Liver (tissue), 9 donors: Measurements from ENCODE around the gene CALM3. TPM values are rescaled to one million over a fixed set of nuclear protein-coding genes. Genes with fewer than 3 reads are reported as not detected.

Experiments used
- DNase-seq: peaks from one replicate; pipeline ENCODE4 v3.0.0-alpha.2; 2017; ENCODE audit warnings: low spot score
- H3K27ac ChIP-seq, 2 donors: one replicate each; pipeline ENCODE4 v1.7.0; 2013; ENCODE audit warnings: inconsistent platforms in 2 of 2, low read length in 2 of 2, control low read depth in 1 of 2, low read depth in 1 of 2, mild to moderate bottlenecking in 1 of 2
- H3K27me3 ChIP-seq, 4 donors: one replicate each; pipeline versions ENCODE4 v1.6.1 to v1.7.0; 2013; ENCODE audit warnings: low read length in 3 of 4, inconsistent platforms in 1 of 4, mild to moderate bottlenecking in 1 of 4, moderate library complexity in 1 of 4; ENCODE audit not compliant: control insufficient read depth in 4 of 4, insufficient read depth in 4 of 4
- H3K36me3 ChIP-seq, 4 donors: one replicate each; pipeline versions ENCODE4 v1.6.1 to v1.7.0; 2013; ENCODE audit warnings: low read length in 3 of 4, mild to moderate bottlenecking in 3 of 4, low read depth in 1 of 4, moderate library complexity in 1 of 4; ENCODE audit not compliant: control insufficient read depth in 4 of 4, insufficient read depth in 3 of 4
- H3K4me1 ChIP-seq, 4 donors: one replicate each; pipeline versions ENCODE4 v1.6.1 to v1.7.0; 2013; ENCODE audit warnings: low read length in 3 of 4, mild to moderate bottlenecking in 3 of 4, moderate library complexity in 1 of 4; ENCODE audit not compliant: control insufficient read depth in 4 of 4, insufficient read depth in 4 of 4
- H3K4me3 ChIP-seq, 3 donors: one replicate each; pipeline versions ENCODE4 v1.6.1 to v1.7.0; 2013; ENCODE audit warnings: low read length in 3 of 3, control low read depth in 1 of 3, low read depth in 1 of 3, mild to moderate bottlenecking in 1 of 3
- H3K9ac ChIP-seq, 2 donors: one replicate each; pipeline ENCODE4 v1.7.0; 2013; ENCODE audit warnings: low read length in 2 of 2, mild to moderate bottlenecking in 2 of 2, moderate library complexity in 2 of 2, control low read depth in 1 of 2, low read depth in 1 of 2
- H3K9me3 ChIP-seq, 4 donors: one replicate each; pipeline versions ENCODE4 v1.6.1 to v1.7.0; 2013; ENCODE audit warnings: low read length in 3 of 4; ENCODE audit not compliant: control insufficient read depth in 4 of 4
- CTCF ChIP-seq: fragments of 150-350 bp; IDR thresholded peaks from 2 replicates; pipeline ENCODE4 v1.5.1; 2017; ENCODE audit warnings: improper control_type of control experiment, low read depth, low read length; ENCODE audit not compliant: missing input control
- EGR1 ChIP-seq, 2 donors: IDR thresholded peaks; 2 replicates each; pipeline ENCODE4 v1.6.1; 2016 to 2018; ENCODE audit warnings: antibody characterized with exemption in 2 of 2, low read depth in 2 of 2
- GABPA ChIP-seq, 2 donors: IDR thresholded peaks in 1 of 2; conservative IDR thresholded peaks in 1 of 2; 2 replicates each; pipeline ENCODE4 v1.6.1; 2016; ENCODE audit warnings: antibody characterized with exemption in 2 of 2, mild to moderate bottlenecking in 1 of 2, moderate library complexity in 1 of 2
- HNF4A ChIP-seq, 2 donors: conservative IDR thresholded peaks; 2 replicates each; pipeline ENCODE4 v1.6.1; 2016; ENCODE audit warnings: antibody characterized with exemption in 2 of 2, mild to moderate bottlenecking in 2 of 2
- JUND ChIP-seq, 2 donors: IDR thresholded peaks; 2 replicates each; pipeline ENCODE4 v1.6.1; 2016; ENCODE audit warnings: antibody characterized with exemption in 2 of 2
- NR2F2 ChIP-seq: IDR thresholded peaks from 2 replicates; pipeline ENCODE4 v1.6.1; 2016; ENCODE audit warnings: antibody characterized with exemption
- RAD21 ChIP-seq, 2 donors: IDR thresholded peaks; 2 replicates each; pipeline ENCODE4 v1.6.1; 2016; ENCODE audit warnings: antibody characterized with exemption in 2 of 2, mild to moderate bottlenecking in 2 of 2
- REST ChIP-seq: IDR thresholded peaks from 2 replicates; pipeline ENCODE4 v1.6.1; 2016; ENCODE audit warnings: antibody characterized with exemption, mild to moderate bottlenecking
- RXRA ChIP-seq, 2 donors: IDR thresholded peaks; 2 replicates each; pipeline ENCODE4 v1.6.1; 2017 to 2018; ENCODE audit warnings: antibody characterized with exemption in 2 of 2, mild to moderate bottlenecking in 1 of 2
- TAF1 ChIP-seq: conservative IDR thresholded peaks from 2 replicates; pipeline ENCODE4 v1.6.1; 2016; ENCODE audit warnings: antibody characterized with exemption, mild to moderate bottlenecking
- ZBTB33 ChIP-seq: IDR thresholded peaks from 2 replicates; pipeline ENCODE4 v1.6.1; 2016; ENCODE audit warnings: antibody characterized with exemption
- WGBS: extraction: QIAGEN DNeasy Blood & Tissue Kit; methylation state at CpG from one replicate; pipeline ENCODE4 v1.1.7; 2013; 5-methylcytosine and 5-hydroxymethylcytosine counted together
- polyA plus RNA-seq, 2 donors: library from polyadenylated mRNA; stranded (reverse) in 1 of 2; unstranded in 1 of 2; fragments of 200-250 nt in 1 of 2; fragments of >200 nt in 1 of 2; fragmentation: Nextera tagmentation in 1 of 2; extraction: Ambion mirVana in 1 of 2; gene quantifications; one replicate each; pipeline versions ENCODE4 v1.2.1 to v1.2.3, GENCODE V29; 2013 to 2015
- total RNA-seq, 2 donors: library from RNA; depleted of rRNA; stranded (reverse); fragments of >200 nt; gene quantifications; one replicate each; pipeline ENCODE4 v1.2.3, GENCODE V29; 2014
- donor health status: healthy.
- donor health status: healthy.
- donor health status: healthy.
- donor health status: healthy.
- donor health status: healthy.

Gene CALM3
- total and polyA plus RNA-seq, 4 donors: 51.4 to 112 (median 81.7) TPM

GRCh38 chr19:46573679-46574498 is 27.2 kb upstream of the CALM3 start:
- no peaks in the 10 kb centered on the region for H3K4me1 ChIP-seq
- DNase-seq: no peak
- H3K27ac ChIP-seq: no peak overlapping the region
- no peaks in the 10 kb centered on the region for H3K36me3 ChIP-seq
- H3K27me3 ChIP-seq: no peaks in the 10 kb centered on the region
- no peaks in the 10 kb centered on the region for H3K9me3 ChIP-seq
- no peak overlapping the region for H3K4me3 ChIP-seq
- 69% methylated on average over 8 of the region's 8 CpGs for WGBS
- TF ChIP-seq HNF4A (conservative IDR thresholded peaks at IDR 0.05) (peak in 1 of 2 donors; percentile 15), RAD21 (IDR thresholded peaks at IDR 0.05) (no peak), EGR1 (IDR thresholded peaks at IDR 0.05; ENCODE audit: low read depth in 2 of 2) (no peak), CTCF (no peak), TAF1 (no peak)
- no peak overlapping the region for H3K9ac ChIP-seq

- no peak overlapping the region for H3K27ac ChIP-seq
- WGBS: 85% methylated on average over 11 of the region's 11 CpGs
- no peaks in the 10 kb centered on the region for H3K9me3 ChIP-seq
- H3K4me3 ChIP-seq: no peak overlapping the region
- H3K9ac ChIP-seq: no peak overlapping the region
- no peaks in the 10 kb centered on the region for H3K36me3 ChIP-seq
- H3K27me3 ChIP-seq: no peaks in the 10 kb centered on the region
- no peak for DNase-seq
- no peaks in the 10 kb centered on the region for H3K4me1 ChIP-seq
- TF ChIP-seq JUND (IDR thresholded peaks at IDR 0.05) (no peak), REST (no peak), TAF1 (no peak), HNF4A (conservative IDR thresholded peaks at IDR 0.05) (no peak), RXRA (IDR thresholded peaks at IDR 0.05) (no peak), GABPA (IDR thresholded peaks at IDR 0.05 in 1 of 2, conservative IDR thresholded peaks at IDR 0.05 in 1 of 2) (no peak)
These were observed 26.6 kb upstream of the CALM3 start for GRCh38 chr19:46574533-46574932.

- DNase-seq: no peak
- Histone ChIP-seq H3K4me1 (no peaks in the 10 kb centered on the region), H3K36me3 (no peaks in the 10 kb centered on the region), H3K27ac (no peak overlapping the region), H3K27me3 (no peaks in the 10 kb centered on the region), H3K4me3 (no peak overlapping the region), H3K9ac (no peak overlapping the region), H3K9me3 (no peaks in the 10 kb centered on the region)
- WGBS: 95% methylated on average over 4 of the region's 4 CpGs
- TF ChIP-seq RAD21 (IDR thresholded peaks at IDR 0.05) (no peak), NR2F2 (no peak), CTCF (no peak), ZBTB33 (no peak)
These were observed 22.7 kb upstream of the CALM3 start for GRCh38 chr19:46578450-46578849.
